Prostate gland (tissue), 2 donors: ENCODE results near the gene FAXDC2. TPM values are rescaled to one million over a fixed set of nuclear protein-coding genes. Genes with fewer than 3 reads are reported as not detected.

ENCODE experiments used
- DNase-seq: peaks from one replicate; pipeline ENCODE4 v3.0.0-alpha.2; 2019; ENCODE audit warnings: low spot score
- H3K27ac ChIP-seq, 2 donors: fragments of 200-600 bp; sonication (generic); 2 replicates each; pipeline ENCODE4 v1.5.1; 2017 to 2019
- H3K27me3 ChIP-seq: fragments of 200-600 bp; sonication (generic); replicated peaks from 2 replicates; pipeline ENCODE4 v1.5.1; 2019; ENCODE audit not compliant: insufficient read depth
- H3K36me3 ChIP-seq, 2 donors: fragments of 200-600 bp; sonication (generic); 1 replicate in 1 of 2; 2 replicates in 1 of 2; pipeline versions ENCODE4 v1.5.1 to v1.8.1; 2017 to 2019
- H3K4me1 ChIP-seq: fragments of 200-600 bp; sonication (generic); replicated peaks from 2 replicates; pipeline ENCODE4 v1.5.1; 2019
- H3K4me3 ChIP-seq, 2 donors: fragments of 200-600 bp; sonication (generic); 2 replicates each; pipeline ENCODE4 v1.5.1; 2017 to 2019
- H3K9me3 ChIP-seq: fragments of 200-600 bp; sonication (generic); 2 replicates; pipeline ENCODE4 v1.5.1; 2017
- POLR2A ChIP-seq: fragments of 450-650 bp; IDR thresholded peaks from one replicate; pipeline ENCODE4 v1.6.1; 2016; ENCODE audit warnings: antibody characterized with exemption, mild to moderate bottlenecking
- POLR2AphosphoS5 ChIP-seq: sonication (generic); formaldehyde crosslinking; IDR thresholded peaks from one replicate; pipeline ENCODE4 v1.6.1; 2017; ENCODE audit warnings: antibody characterized with exemption
- WGBS: methylation state at CpG from one replicate; pipeline ENCODE4 v1.1.5; 2018; 5-methylcytosine and 5-hydroxymethylcytosine counted together
- intact Hi-C: fragments of 100-400 bp; cut with DNase I; formaldehyde crosslinking; loops from one replicate; pipeline ENCODE4 v1.14.2; 2022
- total RNA-seq, 2 donors: library from RNA; depleted of rRNA; stranded (reverse); fragments of >200 nt; gene quantifications; one replicate each; pipeline ENCODE4 v1.1.0, GENCODE V29; 2016
- TF ChIP-seq, protein P1 (sequence below), 4 experiments: fragments of 200-600 bp in 2 of 4; fragments of 450-650 bp in 2 of 4; sonication (generic) in 2 of 4; IDR thresholded peaks; 1 replicate in 3 of 4; 2 replicates in 1 of 4; pipeline ENCODE4 v1.5.1; 2016 to 2019; ENCODE audit warnings: antibody characterized with exemption in 4 of 4, mild to moderate bottlenecking in 2 of 4, moderate library complexity in 2 of 4

Gene FAXDC2
- total RNA-seq, 2 donors from 2014 or later, result 35.3 to 81.7 TPM

DNA sequence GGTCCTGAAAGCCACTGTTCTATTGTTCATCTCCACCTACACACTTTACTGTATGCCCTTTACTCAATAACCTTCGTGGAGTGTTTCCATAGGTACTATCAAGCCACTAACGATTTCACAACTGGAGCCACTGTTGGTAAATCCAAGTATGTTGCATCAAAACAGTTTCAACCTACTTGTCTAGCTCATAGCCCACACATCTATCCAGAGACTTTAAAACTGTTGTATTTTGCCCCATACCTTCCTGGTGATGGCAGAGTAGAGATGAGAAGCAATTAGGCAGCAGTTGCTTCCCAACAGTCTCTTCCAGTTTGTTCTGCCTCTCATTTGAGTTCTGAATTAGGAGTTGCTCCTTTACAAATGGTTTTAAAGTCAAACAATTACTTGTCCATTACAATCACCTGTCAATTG, 607 bp downstream of the FAXDC2 start:
- no peaks in the 10 kb centered on the region for H3K9me3 ChIP-seq
- no peaks in the 10 kb centered on the region for H3K27me3 ChIP-seq
- H3K27ac ChIP-seq, result peak overlapping the region; percentile 73 to 79
- 13% methylated on average over 2 of the region's 2 CpGs for WGBS
- TF ChIP-seq, protein P1, sequence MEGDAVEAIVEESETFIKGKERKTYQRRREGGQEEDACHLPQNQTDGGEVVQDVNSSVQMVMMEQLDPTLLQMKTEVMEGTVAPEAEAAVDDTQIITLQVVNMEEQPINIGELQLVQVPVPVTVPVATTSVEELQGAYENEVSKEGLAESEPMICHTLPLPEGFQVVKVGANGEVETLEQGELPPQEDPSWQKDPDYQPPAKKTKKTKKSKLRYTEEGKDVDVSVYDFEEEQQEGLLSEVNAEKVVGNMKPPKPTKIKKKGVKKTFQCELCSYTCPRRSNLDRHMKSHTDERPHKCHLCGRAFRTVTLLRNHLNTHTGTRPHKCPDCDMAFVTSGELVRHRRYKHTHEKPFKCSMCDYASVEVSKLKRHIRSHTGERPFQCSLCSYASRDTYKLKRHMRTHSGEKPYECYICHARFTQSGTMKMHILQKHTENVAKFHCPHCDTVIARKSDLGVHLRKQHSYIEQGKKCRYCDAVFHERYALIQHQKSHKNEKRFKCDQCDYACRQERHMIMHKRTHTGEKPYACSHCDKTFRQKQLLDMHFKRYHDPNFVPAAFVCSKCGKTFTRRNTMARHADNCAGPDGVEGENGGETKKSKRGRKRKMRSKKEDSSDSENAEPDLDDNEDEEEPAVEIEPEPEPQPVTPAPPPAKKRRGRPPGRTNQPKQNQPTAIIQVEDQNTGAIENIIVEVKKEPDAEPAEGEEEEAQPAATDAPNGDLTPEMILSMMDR (IDR thresholded peaks at IDR 0.05), result no peak
- TF ChIP-seq POLR2A (no peak), POLR2AphosphoS5 (no peak)
- intact Hi-C loops, result loop anchor here (10.0 kb wide), 1 partner anchor 165 kb away; no protein-coding TSS in a partner anchor
- no peak for DNase-seq
- H3K4me3 ChIP-seq, result peak overlapping the region; percentile 36 to 38
- H3K4me1 ChIP-seq, result no peaks in the 10 kb centered on the region
- no peaks in the 10 kb centered on the region for H3K36me3 ChIP-seq

DNA sequence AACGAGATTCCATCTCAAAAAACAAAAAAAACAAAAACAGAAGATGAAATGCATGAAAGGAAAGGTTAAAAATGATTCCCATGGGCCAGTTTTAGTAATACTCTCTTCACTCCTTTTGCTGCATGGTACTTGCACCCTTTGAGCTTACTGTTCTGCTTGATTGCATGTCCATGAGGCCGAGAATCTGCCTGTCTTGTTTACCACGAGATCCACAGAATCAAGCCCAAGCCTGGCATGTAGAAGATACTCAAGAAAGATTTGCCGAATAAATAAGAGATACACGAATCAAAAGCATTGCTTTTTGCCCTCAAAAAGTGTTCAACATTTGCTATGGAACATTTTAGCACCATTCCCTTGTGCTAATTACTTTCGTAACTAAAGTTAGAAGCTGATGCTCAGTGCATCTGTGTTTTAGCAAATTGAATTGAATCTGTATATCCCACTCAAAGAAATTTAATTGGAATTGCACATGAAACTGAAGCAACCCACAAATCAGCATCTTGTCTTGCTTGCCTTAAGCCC, 1.1 kb downstream of the FAXDC2 start:
- Histone ChIP-seq H3K36me3 (no peaks in the 10 kb centered on the region), H3K27ac (peak overlapping the region; percentile 73 to 79), H3K9me3 (no peaks in the 10 kb centered on the region), H3K27me3 (no peaks in the 10 kb centered on the region), H3K4me3 (peak overlapping the region; percentile 36 to 38), H3K4me1 (no peaks in the 10 kb centered on the region)
- intact Hi-C loops, result no loop called here
- WGBS, result 50% methylated on average over 6 of the region's 6 CpGs
- TF ChIP-seq POLR2AphosphoS5, result no peak
- TF ChIP-seq, protein P1 (IDR thresholded peaks at IDR 0.05), result no peak
- no peak for TF ChIP-seq POLR2A
- no peak for DNase-seq

DNA sequence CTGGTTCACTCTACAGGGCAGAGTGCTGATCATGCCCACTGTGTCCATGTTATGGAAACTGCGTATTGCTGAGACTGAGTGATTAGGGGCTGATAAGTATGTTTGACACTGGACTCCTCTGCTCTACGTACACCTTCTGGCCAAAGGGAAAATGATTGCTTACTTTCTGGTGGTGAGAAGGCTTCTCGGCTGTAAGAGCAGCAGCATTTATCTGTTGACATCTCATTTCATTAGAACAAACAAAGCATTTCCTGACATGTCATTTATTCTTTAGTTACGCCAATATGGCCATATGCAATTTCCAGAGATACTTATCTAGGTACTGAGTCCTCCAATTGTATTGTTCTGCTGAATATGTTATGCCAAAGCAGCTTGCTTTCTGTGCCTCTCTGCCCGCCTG, 5.6 kb downstream of the FAXDC2 start:
- Histone ChIP-seq H3K27me3 (no peaks in the 10 kb centered on the region), H3K27ac (no peak overlapping the region), H3K4me1 (no peaks in the 10 kb centered on the region), H3K4me3 (no peak overlapping the region), H3K9me3 (no peaks in the 10 kb centered on the region), H3K36me3 (no peaks in the 10 kb centered on the region)
- DNase-seq, result no peak
- peak; percentile 73 for TF ChIP-seq POLR2AphosphoS5
- TF ChIP-seq, protein P1 (IDR thresholded peaks at IDR 0.05), result no peak
- 31% methylated on average over 5 of the region's 5 CpGs for WGBS
- intact Hi-C loops, result no loop called here

DNA sequence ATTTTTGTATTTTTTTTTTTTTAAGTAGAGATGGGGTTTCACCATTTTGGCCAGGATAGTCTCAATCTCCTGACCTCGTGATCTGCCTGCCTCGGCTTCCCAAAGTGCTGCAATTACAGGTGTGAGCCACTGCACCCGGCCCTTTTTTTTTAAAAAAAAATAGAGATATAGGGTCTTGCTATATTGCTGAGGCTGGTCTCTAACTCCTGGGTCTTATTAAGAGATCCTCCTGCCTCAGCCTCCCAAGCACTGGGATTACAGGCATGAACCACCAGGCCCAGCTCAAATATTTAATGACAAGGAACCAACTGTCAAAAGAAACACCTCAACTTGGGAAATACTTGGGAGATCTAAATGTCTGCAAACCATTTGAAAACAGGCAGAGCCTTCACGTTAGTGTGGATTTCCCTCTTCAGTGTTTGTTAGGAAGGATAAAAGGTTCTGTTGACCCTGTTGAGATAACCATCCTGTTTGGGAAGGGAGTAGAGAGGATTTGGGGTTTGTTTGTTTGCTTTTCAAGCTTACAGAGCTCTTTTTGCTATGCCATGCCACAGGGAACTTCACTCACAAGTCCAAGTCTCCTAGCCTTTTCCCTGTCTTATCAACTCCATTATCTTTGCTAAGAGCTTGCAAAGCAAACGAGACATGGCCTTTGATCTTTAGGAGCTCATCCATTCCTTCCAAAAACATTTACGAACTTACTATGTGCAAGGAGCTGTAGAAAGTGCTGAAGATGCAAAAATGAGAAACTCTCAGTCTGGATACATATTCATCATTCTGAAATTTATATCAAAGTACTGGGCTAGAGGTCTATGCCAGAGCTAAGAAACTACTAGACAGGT, 7.5 kb downstream of the FAXDC2 start:
- Histone ChIP-seq H3K9me3 (no peaks in the 10 kb centered on the region), H3K4me1 (no peaks in the 10 kb centered on the region), H3K36me3 (no peaks in the 10 kb centered on the region), H3K27me3 (no peaks in the 10 kb centered on the region), H3K4me3 (no peak overlapping the region), H3K27ac (no peak overlapping the region)
- TF ChIP-seq, protein P1 (IDR thresholded peaks at IDR 0.05), result no peak
- TF ChIP-seq POLR2AphosphoS5, result no peak
- no peak for TF ChIP-seq POLR2A
- intact Hi-C loops, result no loop called here
- WGBS, result 60% methylated on average over 6 of the region's 6 CpGs
- no peak for DNase-seq

DNA sequence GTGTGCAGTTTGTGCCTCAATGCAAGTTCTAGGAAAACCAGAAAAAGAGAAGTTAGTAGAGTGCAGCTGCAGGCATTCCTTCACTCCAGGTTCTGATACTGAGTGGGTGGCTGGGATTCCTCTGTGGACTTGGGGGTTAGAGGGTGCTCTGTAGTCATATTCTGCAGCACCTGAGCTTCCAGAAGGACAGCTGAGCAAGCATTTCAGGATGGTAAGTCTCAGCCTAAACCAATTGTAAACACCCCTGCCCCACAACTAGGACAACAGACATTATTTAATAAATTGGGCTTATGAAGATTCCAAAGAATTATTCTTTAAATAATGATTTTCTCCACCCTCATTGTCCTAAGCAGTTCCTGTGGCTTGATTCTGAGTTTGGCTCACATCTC, 9.1 kb downstream of the FAXDC2 start:
- Histone ChIP-seq H3K4me3 (no peak overlapping the region), H3K36me3 (no peaks in the 10 kb centered on the region), H3K4me1 (no peaks in the 10 kb centered on the region), H3K27me3 (no peaks in the 10 kb centered on the region), H3K9me3 (no peaks in the 10 kb centered on the region), H3K27ac (no peak overlapping the region)
- no peak for TF ChIP-seq POLR2A
- TF ChIP-seq, protein P1 (IDR thresholded peaks at IDR 0.05), result no peak
- TF ChIP-seq POLR2AphosphoS5, result no peak
- intact Hi-C loops, result no loop called here
- no peak for DNase-seq
